K562 (cell line): ENCODE data around the gene GLOD4. TPM values are rescaled to one million over a fixed set of nuclear protein-coding genes. Genes with fewer than 3 reads are reported as not detected.
A peak's percentile ranks its signal among the peaks of the same experiment; 100 is the strongest.

ENCODE experiments used
- ATAC-seq: fragments of 200-7000 bp; cut with Tn5 transposase; 3 replicates; pipeline ENCODE4 v1.9.1; 2020; ENCODE audit warnings: moderate library complexity
- BruUV-seq: library from RNA; stranded (reverse); fragments of 400-500 nt; replicated peaks from 2 replicates; lab custom pipeline; 2021; lab: Mats Ljungman, UMichigan
- CTCF ChIA-PET: fragments of 300-600 bp; formaldehyde crosslinking; extraction: SDS; loops from one replicate; lab custom pipeline; 2021; ENCODE audit warnings: low intra/inter-chr PET ratio; lab: Yijun Ruan, JAX
- POLR2A ChIA-PET: fragments of 300-600, 350-650 bp; sonication (Branson Sonifier 250); formaldehyde crosslinking; extraction: SDS; loops from one replicate; lab custom pipeline; 2021; ENCODE audit warnings: antibody characterized with exemption, inconsistent platforms; lab: Yijun Ruan, JAX
- DNase-seq, 4 experiments: peaks; one replicate each; pipeline versions ENCODE4 v3.0.0 to v3.0.0-alpha.2; 2011 to 2018; ENCODE audit warnings: low spot score in 3 of 4, mixed read lengths in 3 of 4; ENCODE audit errors: extremely low read depth in 1 of 4
- FAIRE-seq: peaks from 2 replicates; lab custom pipeline; 2011; peaks lifted over from hg19 to GRCh38; lab: Jason Lieb, UNC
- H2AFZ ChIP-seq: 2 replicates; pipeline ENCODE4 v1.6.0; 2011; ENCODE audit warnings: low read depth, low read length, control low read depth, inconsistent platforms
- H3K27ac ChIP-seq: fragments of 200-600 bp; 3 replicates; pipeline ENCODE4 v1.8.0; 2011; ENCODE audit warnings: low read depth, mild to moderate bottlenecking, control low read depth, inconsistent platforms, low read length, moderate library complexity, mixed read lengths; ENCODE audit errors: extremely low read depth
- H3K27me3 ChIP-seq, 2 experiments: fragments of 300-600 bp in 1 of 2; 2 replicates in 1 of 2; 3 replicates in 1 of 2; pipeline versions ENCODE4 v1.6.0 to v1.8.0; 2011; ENCODE audit warnings: inconsistent platforms in 2 of 2, low read length in 2 of 2, mild to moderate bottlenecking in 1 of 2, mixed read lengths in 1 of 2, moderate library complexity in 1 of 2; ENCODE audit not compliant: control insufficient read depth in 2 of 2, insufficient read depth in 2 of 2
- H3K36me3 ChIP-seq: fragments of 300-600 bp; 3 replicates; pipeline ENCODE4 v1.8.0; 2011; ENCODE audit warnings: mild to moderate bottlenecking, low read length, inconsistent platforms; ENCODE audit not compliant: control insufficient read depth, insufficient read depth
- H3K4me1 ChIP-seq, 2 experiments: fragments of 200-600 bp in 1 of 2; replicated peaks in 1 of 2; 2 replicates in 1 of 2; 3 replicates in 1 of 2; pipeline versions ENCODE4 v1.5.1 to v1.8.0; 2011; ENCODE audit warnings: inconsistent platforms in 2 of 2, low read length in 2 of 2, mild to moderate bottlenecking in 1 of 2, mixed read lengths in 1 of 2, moderate library complexity in 1 of 2; ENCODE audit not compliant: control insufficient read depth in 2 of 2, insufficient read depth in 2 of 2
- H3K4me2 ChIP-seq: 2 replicates; pipeline ENCODE4 v1.6.1; 2011; ENCODE audit warnings: low read length, control low read depth, inconsistent platforms, mixed read lengths; ENCODE audit not compliant: insufficient read depth
- H3K4me3 ChIP-seq: fragments of 200-600 bp; sonication (generic), shearing (Covaris generic); 2 replicates; pipeline ENCODE4 v1.5.1; 2016; ENCODE audit warnings: control low read depth, inconsistent platforms
- H3K79me2 ChIP-seq: fragments of 200-600 bp; 3 replicates; pipeline ENCODE4 v1.8.0; 2011; ENCODE audit warnings: low read length, inconsistent platforms; ENCODE audit not compliant: control insufficient read depth, insufficient read depth
- H3K9ac ChIP-seq, 2 experiments: 2 replicates each; pipeline versions ENCODE4 v1.6.0 to v1.6.1; 2011; ENCODE audit warnings: low read depth in 2 of 2, low read length in 2 of 2, control low read depth in 1 of 2, inconsistent platforms in 1 of 2, mild to moderate bottlenecking in 1 of 2, mixed read lengths in 1 of 2; ENCODE audit not compliant: insufficient read depth in 1 of 2
- H3K9me1 ChIP-seq: one replicate; pipeline ENCODE4 v1.6.0; 2011; ENCODE audit warnings: inconsistent platforms, mild to moderate bottlenecking, low read length, moderate library complexity; ENCODE audit not compliant: control insufficient read depth, insufficient read depth
- H3K9me3 ChIP-seq: replicated peaks from 2 replicates; pipeline ENCODE4 v1.5.1; 2011; ENCODE audit warnings: low read depth, low read length, inconsistent platforms; ENCODE audit not compliant: control insufficient read depth, insufficient read depth
- H4K20me1 ChIP-seq: replicated peaks from 2 replicates; pipeline ENCODE4 v1.6.1; 2011; ENCODE audit warnings: low read length, inconsistent platforms, mixed read lengths; ENCODE audit not compliant: control insufficient read depth, insufficient read depth
- BCLAF1 ChIP-seq, 2 experiments: fragments of 450-650 bp in 1 of 2; IDR thresholded peaks; 2 replicates each; pipeline ENCODE4 v1.6.1; 2011 to 2017; ENCODE audit warnings: low read depth in 2 of 2, antibody characterized with exemption in 1 of 2, borderline replicate concordance in 1 of 2, low read length in 1 of 2, mild to moderate bottlenecking in 1 of 2, mixed read lengths in 1 of 2; ENCODE audit not compliant: control insufficient read depth in 1 of 2
- CCAR2 ChIP-seq: fragments of 200-400 bp; formaldehyde crosslinking; IDR thresholded peaks from 2 replicates; pipeline ENCODE4 v1.6.1; 2017; ENCODE audit warnings: mild to moderate bottlenecking, low read depth, low read length
- E4F1 ChIP-seq: fragments of 250-450 bp; sonication (Bioruptor Pico); IDR thresholded peaks from 2 replicates; pipeline ENCODE4 v1.5.0; 2021; ENCODE audit warnings: mild to moderate bottlenecking, borderline replicate concordance
- NR2C2 ChIP-seq, 2 experiments: fragments of 200-800 bp in 1 of 2; sonication (Bioruptor generic) in 1 of 2; sonication (generic) in 1 of 2; formaldehyde crosslinking in 1 of 2; IDR thresholded peaks; 2 replicates each; pipeline versions ENCODE4 v1.6.1 to v1.8.0; 2016 to 2022; ENCODE audit warnings: mild to moderate bottlenecking in 1 of 2, missing compliant biosample characterization in 1 of 2, missing genetic modification characterization in 1 of 2, missing genetic modification reagents in 1 of 2
- RBFOX2 ChIP-seq: fragments of 200-400 bp; formaldehyde crosslinking; IDR thresholded peaks from 2 replicates; pipeline ENCODE4 v1.6.1; 2017; ENCODE audit warnings: low read depth, mild to moderate bottlenecking, low read length, moderate library complexity
- TAF1 ChIP-seq: IDR thresholded peaks from 2 replicates; pipeline ENCODE4 v1.6.1; 2011; ENCODE audit warnings: mild to moderate bottlenecking, low read length, moderate library complexity; ENCODE audit not compliant: insufficient read depth, control insufficient read depth, severe bottlenecking; ENCODE audit errors: extremely low read depth
- XRCC5 ChIP-seq: fragments of 200-400 bp; formaldehyde crosslinking; IDR thresholded peaks from 2 replicates; pipeline ENCODE4 v1.6.1; 2017; ENCODE audit warnings: low read depth, mild to moderate bottlenecking, low read length
- ZBTB33 ChIP-seq: sonication (generic); formaldehyde crosslinking; IDR thresholded peaks from 2 replicates; pipeline ENCODE4 v1.8.1; 2023; ENCODE audit warnings: mild to moderate bottlenecking, missing genetic modification reagents
- WGBS: fragments of 100-300 bp; shearing (Covaris generic); methylation state at CpG from one replicate; pipeline ENCODE4 v1.1.6; 2016; ENCODE audit warnings: low coverage, mixed read lengths; ENCODE audit not compliant: insufficient coverage; ENCODE audit errors: missing lambda C conversion rate; 5-methylcytosine and 5-hydroxymethylcytosine counted together
- in situ Hi-C: fragments of 300-500 bp; cut with MboI; formaldehyde crosslinking; loops from 4 replicates; pipeline ENCODE4 v1.15.0; 2018; ENCODE audit warnings: inconsistent platforms, mixed read lengths
- intact Hi-C: fragments of 100-400 bp; cut with micrococcal nuclease; formaldehyde crosslinking; loops from 2 replicates; pipeline ENCODE4 v1.14.2; 2022
- polyA plus RNA-seq, 8 experiments: library from polyadenylated mRNA; depleted of rRNA in 4 of 8; stranded (reverse) in 5 of 8; unstranded in 3 of 8; fragments of >200 nt; fragmentation: Nextera tagmentation in 2 of 8; fragmentation: Illumina TruSeq in 1 of 8; extraction: Ambion mirVana in 2 of 8; extraction: Trizol in 1 of 8; gene quantifications; 2 replicates each; pipeline versions ENCODE4 v1.2.1 to v1.2.3, GENCODE V29; 2011 to 2014; ENCODE audit warnings: inconsistent platforms in 1 of 8, missing spikeins in 1 of 8
- total RNA-seq, 7 experiments: library from RNA; depleted of rRNA in 6 of 7; stranded (reverse); fragments of >200 nt in 6 of 7; fragmentation: Illumina TruSeq in 2 of 7; extraction: Trizol in 2 of 7; gene quantifications; 2 replicates each; pipeline versions ENCODE4 v1.2.1 to v1.2.3, GENCODE V29; 2011 to 2021; ENCODE audit warnings: low replicate concordance in 1 of 7

GLOD4 gene
- total and polyA plus RNA-seq, 9 of the 15 experiments (the other 6 are each of a cell fraction or from before 2014, with no cell fraction given) = 52.0 to 109 (median 64.9) TPM

- Histone ChIP-seq H3K79me2 (peaks cover 40% of the 10 kb centered on the region), H3K4me1 (peaks cover 10 to 12% of the 10 kb centered on the region in 2 experiments; a peak in 3 of 5 replicates), H3K36me3 (peaks cover 24% of the 10 kb centered on the region), H4K20me1 (peaks cover 8% of the 10 kb centered on the region; the same call in 1 of the 2 replicates), H3K9ac (peak overlapping the region; percentile 90 to 96), H3K27me3 (no peaks in the 10 kb centered on the region), H3K27ac (peak overlapping the region; percentile 91), H3K9me3 (no peaks in the 10 kb centered on the region), H3K9me1 (no peaks in the 10 kb centered on the region), H3K4me3 (peak overlapping the region; percentile 74), H2AFZ (peak overlapping the region; percentile 94), H3K4me2 (peak overlapping the region; percentile 91)
- WGBS = 43% methylated on average over 21 of the region's 43 CpGs
- ATAC-seq (peak; percentile 6; the same call in 1 of the 3 replicates), FAIRE-seq (no peak), DNase-seq (peak in 3 of 4 experiments; percentile 14 to 28 (median 26))
- ChIA-PET POLR2A (interaction anchor here (0.7 to 0.8 kb wide), 3 partner anchors 8 to 22 kb away, joined by 3 read pairs; no protein-coding TSS in a partner anchor), CTCF (interaction anchor here (0.6 kb wide), 1 partner anchor 303 kb away, joined by 5 read pairs; no protein-coding TSS in a partner anchor)
- TSS peak; percentile 54 for BruUV-seq
- intact Hi-C loops (no loop called here), in situ Hi-C loops (no loop called here)
- TF ChIP-seq BCLAF1 (IDR thresholded peaks at IDR 0.05; ENCODE audit: borderline replicate concordance in 1 of 2, control insufficient read depth in 1 of 2, low read depth in 2 of 2, low read length in 1 of 2) (no peak), CCAR2 (no peak), NR2C2 (CRISPR knock-in tag; IDR thresholded peaks at IDR 0.05) (no peak), NR2C2 (tag; IDR thresholded peaks at IDR 0.05) (no peak), TAF1 (peak; percentile 38), RBFOX2 (no peak), ZBTB33 (CRISPR knock-in tag) (peak; percentile 77; the same call in 1 of the 2 replicates), E4F1 (CRISPR knock-in tag) (no peak), XRCC5 (0 out of 2 replicates have a peak, but pooled peaks have one; percentile 2)
Observed at GRCh38 chr17:752620-753219, 29.4 kb downstream of the GLOD4 start.
